GM12891 (cell line): Measurements from ENCODE around the gene SLC44A1.

Experiments used
- DNase-seq: peaks from one replicate; pipeline ENCODE4 v3.0.0; 2011; ENCODE audit warnings: low spot score; ENCODE audit not compliant: insufficient read length
- FAIRE-seq: peaks from 2 replicates; lab custom pipeline; 2011; peaks lifted over from hg19 to GRCh38; lab: Jason Lieb, UNC
- PAX5 ChIP-seq: IDR thresholded peaks from 2 replicates; pipeline ENCODE4 v1.6.1; 2011; ENCODE audit warnings: low read length, moderate library complexity, mild to moderate bottlenecking; ENCODE audit not compliant: insufficient read depth, severe bottlenecking
- POLR2A ChIP-seq: IDR thresholded peaks from 2 replicates; pipeline ENCODE4 v1.6.1; 2011; ENCODE audit warnings: low read depth, low read length, control low read depth
- POLR2AphosphoS5 ChIP-seq: IDR thresholded peaks from 2 replicates; pipeline ENCODE4 v1.6.1; 2011; ENCODE audit warnings: low read depth, low read length, control low read depth
- POU2F2 ChIP-seq: IDR thresholded peaks from 2 replicates; pipeline ENCODE4 v1.6.1; 2011; ENCODE audit warnings: low read depth, mild to moderate bottlenecking, control low read depth, low read length, moderate library complexity
- SPI1 ChIP-seq: IDR thresholded peaks from 2 replicates; pipeline ENCODE4 v1.6.1; 2011; ENCODE audit warnings: low read depth, low read length, control low read depth
- TAF1 ChIP-seq: IDR thresholded peaks from 2 replicates; pipeline ENCODE4 v1.6.1; 2011; ENCODE audit warnings: low read depth, low read length, control low read depth

The SLC44A1 gene

DNA sequence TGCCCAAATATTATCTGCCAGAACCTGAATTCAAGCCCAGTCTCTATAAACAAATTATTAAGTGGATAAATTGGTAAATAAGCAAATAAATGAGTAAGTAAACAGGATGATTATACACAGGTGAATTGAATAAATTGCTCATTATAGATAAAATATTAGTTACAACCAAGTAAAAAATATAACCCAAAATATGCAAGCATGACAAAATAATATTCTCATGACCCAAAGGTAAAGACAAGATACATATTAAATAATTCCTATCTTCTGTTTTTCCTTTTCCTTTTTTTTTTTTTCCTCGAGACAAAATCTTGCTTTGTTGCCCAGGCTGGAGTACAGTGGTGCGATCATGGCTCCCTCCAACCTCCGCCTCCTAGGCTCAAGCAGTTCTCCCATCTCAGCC is 182.2 kb downstream of the SLC44A1 start:
- FAIRE-seq: no peak
- TF ChIP-seq POLR2A (no peak), SPI1 (no peak), PAX5 (no peak), POU2F2 (no peak), TAF1 (no peak), POLR2AphosphoS5 (no peak)
- no peak for DNase-seq

DNA sequence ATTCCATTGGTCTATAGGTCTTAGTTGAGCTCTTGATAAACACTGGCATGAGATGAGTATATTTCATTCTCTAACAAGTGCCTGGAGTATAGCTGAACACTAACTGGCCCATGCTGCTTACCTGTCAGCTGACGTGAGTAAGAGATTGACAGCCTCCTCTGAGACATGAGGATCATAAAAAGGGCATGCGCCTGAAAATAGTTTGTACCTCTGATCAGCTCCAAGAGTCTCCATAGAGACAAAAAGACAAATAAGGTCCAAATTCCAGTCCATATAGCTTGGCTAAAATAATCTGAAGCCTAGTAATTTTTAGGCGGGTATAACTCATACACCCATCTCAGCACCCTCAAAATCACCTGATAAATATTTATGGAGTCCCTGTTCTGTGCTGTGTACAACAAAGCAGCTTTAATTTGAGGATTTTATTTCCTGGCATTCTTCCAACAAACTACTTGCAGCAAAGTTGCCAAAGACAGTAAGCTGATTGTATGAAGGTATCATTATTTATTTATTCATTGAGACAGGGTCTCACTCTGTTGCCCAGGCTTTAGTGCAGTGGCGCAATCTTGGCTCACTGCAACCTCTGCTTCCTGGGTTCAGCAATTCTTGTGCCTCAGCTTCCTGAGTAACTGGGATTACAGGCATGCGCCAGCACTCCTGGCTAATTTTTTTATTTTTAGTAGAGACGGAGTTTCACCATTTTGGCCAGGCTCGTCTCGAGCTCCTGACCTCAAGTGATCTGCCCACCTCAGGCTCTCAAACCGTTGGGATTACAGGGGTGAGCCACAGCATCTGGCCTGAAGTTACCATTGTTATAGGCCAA is 187.2 kb downstream of the SLC44A1 start:
- FAIRE-seq: no peak

DNA sequence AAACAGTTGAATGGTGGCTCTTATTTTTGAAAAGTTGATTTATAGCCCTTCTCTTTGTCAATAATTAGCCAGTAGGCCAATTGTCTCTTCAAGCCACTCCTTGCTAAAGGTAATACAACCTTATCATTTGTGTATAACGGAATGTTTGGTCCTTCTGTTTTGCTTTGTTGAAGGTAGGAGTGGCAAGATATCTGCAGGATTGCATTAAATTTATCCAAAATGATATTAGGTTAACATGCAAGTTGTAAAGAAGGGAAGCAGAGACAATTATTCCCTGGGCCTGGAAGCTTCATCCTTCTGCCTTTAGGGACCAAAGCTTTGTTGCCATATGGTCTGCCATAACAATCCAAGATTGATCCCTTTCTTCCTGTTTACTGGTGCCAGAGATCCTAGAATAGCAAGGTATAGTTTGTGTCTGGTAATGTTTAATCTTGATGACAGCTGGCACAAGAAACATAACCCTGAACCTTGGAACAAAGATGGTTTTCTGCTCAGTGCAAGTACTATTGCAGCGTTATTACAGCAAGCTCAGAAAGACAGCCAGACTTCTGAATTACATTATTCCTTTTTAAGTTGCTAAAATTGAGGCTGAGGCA is 187.9 kb downstream of the SLC44A1 start:
- FAIRE-seq: no peak
- TF ChIP-seq POLR2A (no peak), SPI1 (no peak), POLR2AphosphoS5 (no peak), POU2F2 (no peak), PAX5 (no peak), TAF1 (no peak)
- no peak for DNase-seq

More for the DNA sequence above, 187.2 kb downstream of the SLC44A1 start:
- no peak for TF ChIP-seq SPI1
- TF ChIP-seq POLR2A: no peak
- DNase-seq: no peak

DNA sequence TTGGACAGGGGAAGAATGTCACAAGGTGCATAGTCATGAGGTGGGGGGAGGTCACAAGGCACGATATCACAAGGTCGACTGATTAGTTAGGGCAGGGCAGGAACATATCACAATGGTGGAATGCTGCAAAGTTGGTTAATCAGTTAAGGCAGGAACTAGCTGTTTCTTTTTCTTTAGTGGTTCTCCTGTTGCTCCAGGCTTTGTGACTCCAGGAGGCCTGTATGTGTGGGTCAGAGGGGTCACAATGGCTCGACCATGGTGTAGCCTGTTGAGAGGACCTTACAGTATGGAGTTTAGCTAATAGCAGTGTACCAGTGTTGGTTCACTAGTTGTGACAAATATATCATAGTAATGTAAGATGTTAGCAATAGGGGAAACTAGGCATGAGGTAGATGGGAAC is 191.0 kb downstream of the SLC44A1 start:
- FAIRE-seq (no peak), DNase-seq (no peak)
- TF ChIP-seq SPI1 (no peak), PAX5 (no peak), POLR2A (no peak)

DNA sequence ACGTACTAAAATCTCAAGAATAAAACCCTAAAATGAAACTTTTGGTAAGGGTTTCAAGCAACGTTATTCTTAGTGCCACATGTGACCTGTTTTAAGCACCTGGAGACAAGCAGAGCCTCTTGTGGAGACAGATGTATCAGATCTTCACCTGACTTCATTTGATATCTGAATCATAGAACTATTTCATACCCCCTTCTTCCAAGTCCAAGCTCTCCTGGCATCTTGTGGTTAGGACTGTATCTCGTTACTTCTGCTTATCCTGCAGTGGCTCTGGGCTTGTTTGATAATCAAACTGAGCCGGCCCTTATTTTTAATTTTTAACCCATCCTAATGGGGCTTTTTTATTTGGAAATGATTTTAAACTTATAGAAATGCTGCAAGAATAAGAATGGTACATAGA is 192.3 kb downstream of the SLC44A1 start:
- TF ChIP-seq POLR2A: no peak
- no peak for TF ChIP-seq SPI1
- TF ChIP-seq TAF1: no peak
- TF ChIP-seq POU2F2: no peak
- TF ChIP-seq PAX5: no peak
- TF ChIP-seq POLR2AphosphoS5: no peak
- no peak for FAIRE-seq
- DNase-seq: no peak

DNA sequence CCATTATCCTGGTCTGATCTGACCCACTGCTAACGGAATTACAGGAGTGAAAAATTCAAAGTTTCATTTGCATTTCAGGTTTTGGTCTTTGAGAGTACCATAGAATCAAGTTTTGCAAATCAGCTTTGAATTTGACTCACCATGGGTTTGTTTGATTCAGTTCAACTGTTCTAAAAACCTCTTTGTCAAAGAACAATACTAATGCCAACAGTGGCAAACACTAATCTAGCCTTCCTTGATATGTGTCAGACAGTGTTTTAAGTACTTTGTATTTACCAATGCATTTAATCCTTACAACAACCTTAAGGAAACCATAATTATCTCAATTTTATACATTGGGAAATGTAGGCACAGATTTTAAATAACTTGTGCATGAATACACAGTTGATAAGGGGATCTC is 193.3 kb downstream of the SLC44A1 start:
- FAIRE-seq (no peak), DNase-seq (no peak)
- no peak for TF ChIP-seq PAX5
- TF ChIP-seq POU2F2: no peak
- no peak for TF ChIP-seq POLR2AphosphoS5
- TF ChIP-seq SPI1: no peak
- no peak for TF ChIP-seq TAF1
- no peak for TF ChIP-seq POLR2A

DNA sequence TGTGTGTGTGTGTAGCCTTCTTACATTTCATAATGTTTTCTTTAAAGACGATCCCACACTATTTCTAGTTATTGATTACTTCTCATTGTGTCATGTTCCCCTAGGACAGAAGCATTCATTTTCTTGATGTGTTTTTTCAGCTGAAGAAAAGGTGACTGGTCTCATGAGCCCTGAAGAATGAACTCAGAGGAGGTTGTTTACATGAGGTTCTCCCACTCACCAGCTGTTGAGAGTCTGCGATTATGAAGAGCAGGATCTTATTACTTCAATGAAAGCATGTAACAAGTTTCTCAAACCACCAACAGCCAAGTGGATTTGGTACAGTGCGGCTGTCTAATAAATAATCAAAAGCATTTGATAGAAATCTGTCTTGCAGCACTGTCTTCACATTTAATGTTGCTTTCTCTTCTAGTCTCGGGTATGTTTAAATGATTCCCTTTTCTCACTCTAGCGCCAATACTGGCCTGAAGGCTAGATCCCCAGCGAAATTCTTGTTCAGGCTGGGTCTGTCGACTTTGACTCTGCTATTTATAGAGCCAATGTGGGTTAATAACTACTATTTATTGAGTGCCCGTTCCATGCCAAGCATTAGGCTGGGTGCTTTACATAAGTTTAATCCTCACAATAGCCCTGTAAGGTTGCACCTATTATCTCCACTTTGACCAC is 193.8 kb downstream of the SLC44A1 start:
- TF ChIP-seq POLR2AphosphoS5: no peak
- no peak for TF ChIP-seq POU2F2
- TF ChIP-seq PAX5: no peak
- no peak for TF ChIP-seq TAF1
- TF ChIP-seq SPI1: no peak
- no peak for TF ChIP-seq POLR2A
- no peak for DNase-seq
- no peak for FAIRE-seq

DNA sequence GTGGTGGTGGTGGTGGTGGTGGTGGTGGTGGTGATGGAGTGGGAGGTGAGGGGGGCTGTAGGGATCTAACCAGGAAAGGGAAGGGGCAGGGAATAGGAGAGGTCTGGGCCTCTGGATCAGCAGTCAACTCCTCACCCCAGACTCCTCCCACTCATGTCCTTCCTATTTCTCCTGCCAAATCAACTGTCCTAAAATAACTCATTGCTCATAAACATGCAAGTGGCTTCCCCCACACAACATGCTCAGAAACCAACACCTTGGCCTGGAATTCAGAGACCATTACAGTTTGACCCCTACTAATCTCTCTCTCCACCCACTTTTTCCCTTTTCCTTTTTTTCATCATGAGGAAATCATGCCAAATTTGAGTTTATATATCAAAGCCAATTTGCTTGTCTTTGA is 195.0 kb downstream of the SLC44A1 start:
- FAIRE-seq: no peak

DNA sequence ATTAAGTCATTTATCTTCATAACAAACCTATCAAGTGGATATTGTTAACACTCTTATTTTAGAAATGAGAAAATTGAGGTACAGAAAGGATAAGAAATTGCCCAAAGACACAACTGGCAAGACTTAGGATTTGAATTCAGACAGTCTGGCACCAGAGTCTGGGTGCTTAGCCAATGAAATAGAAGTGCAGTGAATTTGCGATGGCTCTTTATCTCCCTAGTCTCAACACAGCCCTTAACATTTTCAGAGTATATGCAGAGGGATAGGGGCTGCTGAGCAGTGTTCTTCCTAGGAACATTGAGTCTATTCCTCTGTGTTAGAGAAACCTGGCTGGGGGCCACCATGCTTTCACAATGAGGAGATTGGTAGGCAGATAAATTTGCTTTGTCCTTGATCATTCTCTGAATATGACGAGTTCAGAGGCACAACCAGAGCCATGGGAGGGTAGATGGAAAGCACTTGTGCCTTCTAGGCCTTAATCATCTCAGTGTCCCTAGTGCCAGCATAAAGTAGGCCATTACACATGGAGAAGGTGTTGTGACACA is 197.2 kb downstream of the SLC44A1 start:
- no peak for FAIRE-seq
- TF ChIP-seq SPI1 (no peak), POU2F2 (no peak), POLR2A (no peak), TAF1 (no peak), POLR2AphosphoS5 (no peak), PAX5 (no peak)
- DNase-seq: no peak

More for the DNA sequence above, 195.0 kb downstream of the SLC44A1 start:
- TF ChIP-seq POLR2AphosphoS5 (no peak), SPI1 (no peak), TAF1 (no peak), PAX5 (no peak), POLR2A (no peak), POU2F2 (no peak)
- no peak for DNase-seq
